ENCODE results near the gene FBXO10.

DNA sequence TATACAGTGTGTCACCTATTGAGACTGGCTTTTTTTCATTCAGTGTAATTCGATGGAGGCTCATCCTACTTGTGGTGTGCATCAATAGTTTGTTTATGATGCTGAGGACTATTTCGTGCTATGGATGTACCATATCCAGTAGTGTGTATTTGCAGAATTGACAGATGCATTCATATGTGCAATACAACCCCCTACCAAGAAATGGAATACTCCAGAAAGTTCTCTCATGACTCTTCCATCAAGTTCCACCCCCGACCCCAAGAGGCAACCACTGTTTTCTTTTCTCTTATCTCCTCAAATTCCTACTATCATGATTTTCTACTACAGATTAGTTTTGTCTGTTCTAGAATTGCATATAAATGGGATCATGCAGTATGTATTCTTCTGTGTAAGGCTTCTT lies 21.9 kb downstream of the FBXO10 start:
- TF ChIP-seq, protein P1, sequence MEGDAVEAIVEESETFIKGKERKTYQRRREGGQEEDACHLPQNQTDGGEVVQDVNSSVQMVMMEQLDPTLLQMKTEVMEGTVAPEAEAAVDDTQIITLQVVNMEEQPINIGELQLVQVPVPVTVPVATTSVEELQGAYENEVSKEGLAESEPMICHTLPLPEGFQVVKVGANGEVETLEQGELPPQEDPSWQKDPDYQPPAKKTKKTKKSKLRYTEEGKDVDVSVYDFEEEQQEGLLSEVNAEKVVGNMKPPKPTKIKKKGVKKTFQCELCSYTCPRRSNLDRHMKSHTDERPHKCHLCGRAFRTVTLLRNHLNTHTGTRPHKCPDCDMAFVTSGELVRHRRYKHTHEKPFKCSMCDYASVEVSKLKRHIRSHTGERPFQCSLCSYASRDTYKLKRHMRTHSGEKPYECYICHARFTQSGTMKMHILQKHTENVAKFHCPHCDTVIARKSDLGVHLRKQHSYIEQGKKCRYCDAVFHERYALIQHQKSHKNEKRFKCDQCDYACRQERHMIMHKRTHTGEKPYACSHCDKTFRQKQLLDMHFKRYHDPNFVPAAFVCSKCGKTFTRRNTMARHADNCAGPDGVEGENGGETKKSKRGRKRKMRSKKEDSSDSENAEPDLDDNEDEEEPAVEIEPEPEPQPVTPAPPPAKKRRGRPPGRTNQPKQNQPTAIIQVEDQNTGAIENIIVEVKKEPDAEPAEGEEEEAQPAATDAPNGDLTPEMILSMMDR (IDR thresholded peaks at IDR 0.05 in 2 of 3, conservative IDR thresholded peaks at IDR 0.05 in 1 of 3; ENCODE audit: borderline replicate concordance in 1 of 3, insufficient read depth in 1 of 3, low read depth in 2 of 3, low read length in 2 of 3), result no peak
- TF ChIP-seq SP1 (IDR thresholded peaks at IDR 0.05; ENCODE audit: low read depth) (no peak), EZH2 (IDR thresholded peaks at IDR 0.05) (no peak), SIN3A (IDR thresholded peaks at IDR 0.05; ENCODE audit: low read depth) (no peak), POLR2A (IDR thresholded peaks at IDR 0.05; ENCODE audit: borderline replicate concordance, extremely low read depth, insufficient read depth, insufficient read length) (no peak)
